Occipital lobe (tissue), 3 donors: ENCODE data around the gene IQCE. TPM values are rescaled to one million over a fixed set of nuclear protein-coding genes. Genes with fewer than 3 reads are reported as not detected.

Source experiments
- DNase-seq: peaks from one replicate; lab custom pipeline; 2025; lab: John Stamatoyannopoulos, UW
- small RNA-seq: library from RNA; depleted of rRNA; stranded (forward); fragments of <200 nt; gene quantifications from one replicate; pipeline ENCODE3, GENCODE V24; 2014
- total RNA-seq: library from RNA; depleted of rRNA; stranded (reverse); fragments of >200 nt; gene quantifications from one replicate; pipeline ENCODE4 v1.2.3, GENCODE V29; 2014

The IQCE gene
- total RNA-seq, 1 donor from 2014 or later, result 22.3 TPM

DNA sequence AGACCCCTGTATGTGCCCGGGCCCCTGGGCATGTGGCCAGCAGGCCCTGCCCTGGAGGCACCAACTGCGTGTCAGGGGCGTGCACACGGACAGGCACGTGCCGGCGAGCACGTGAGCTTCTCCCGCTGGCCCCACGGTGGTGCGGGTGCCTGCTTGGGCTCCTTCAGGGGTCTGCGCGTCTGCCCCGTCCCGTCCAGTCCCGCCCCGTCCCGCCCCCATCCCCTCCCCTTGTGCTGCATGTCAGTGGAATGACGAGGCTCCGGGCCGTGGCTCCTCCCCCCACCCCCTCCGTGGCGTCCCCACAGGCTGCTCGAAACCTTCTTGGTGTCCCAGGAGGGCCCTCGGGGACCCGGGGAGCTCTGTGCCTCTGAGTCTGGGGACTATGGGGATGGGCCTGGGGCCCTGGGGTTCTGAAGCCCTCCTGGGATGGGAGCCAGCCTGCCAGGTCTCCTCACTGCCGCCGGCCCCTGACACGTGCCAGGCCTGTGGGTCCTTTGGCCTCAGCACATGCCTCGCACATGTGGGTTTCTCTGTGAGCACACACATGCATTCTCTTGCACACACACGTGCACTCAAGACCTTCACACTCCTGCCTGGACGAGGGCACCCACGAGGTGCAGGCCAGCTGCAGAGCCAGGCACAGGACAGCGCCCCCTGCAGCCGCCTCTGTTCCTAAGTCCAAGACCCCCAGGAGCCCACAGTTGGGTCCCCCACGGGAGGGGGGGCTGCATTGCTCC, 101.7 kb downstream of the IQCE start:
- DNase-seq, result no peak

GRCh38 chr7:2661096-2661449, 102.3 kb downstream of the IQCE start:
- DNase-seq, result no peak

DNA sequence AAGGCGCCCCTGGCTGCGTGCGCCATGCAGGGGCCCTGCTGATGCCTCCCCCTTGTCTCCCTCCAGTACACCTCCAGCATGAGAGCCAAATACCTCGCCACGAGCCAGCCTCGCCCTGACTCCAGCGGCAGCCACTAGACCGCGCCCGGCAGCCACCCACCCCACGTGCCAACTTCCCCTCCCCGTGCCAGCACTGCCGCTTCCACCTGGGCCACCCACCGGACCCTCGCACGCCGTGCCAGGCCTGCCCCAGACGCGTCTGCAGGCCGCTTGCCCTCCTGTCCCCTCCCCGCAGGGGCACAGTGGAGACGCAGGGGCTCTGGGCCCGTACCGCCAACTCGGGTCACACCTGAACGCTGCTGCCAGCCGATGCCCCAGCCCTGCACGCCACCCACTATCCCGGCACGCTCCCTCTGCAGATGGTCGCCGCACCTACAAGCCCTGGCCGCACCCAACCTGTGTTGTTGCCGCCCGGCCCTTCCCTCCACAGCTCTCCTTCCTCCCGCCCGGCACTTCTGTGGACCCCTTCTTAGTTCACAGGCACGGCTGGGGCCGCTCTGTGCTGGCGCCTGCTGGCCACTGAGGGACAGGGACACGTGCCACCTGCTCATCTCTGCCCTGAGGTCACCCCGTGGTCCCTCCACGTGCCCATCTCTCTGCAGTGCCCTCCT, 103.0 kb downstream of the IQCE start:
- no peak for DNase-seq

GRCh38 chr7:2662273-2663120, 103.7 kb downstream of the IQCE start:
- DNase-seq, result no peak

GRCh38 chr7:2663121-2663886, 104.5 kb downstream of the IQCE start:
- DNase-seq, result no peak

GRCh38 chr7:2663960-2664359, 105.2 kb downstream of the IQCE start:
- DNase-seq, result no peak

Small RNA genes within 50 kb of the gene (small RNA-seq; reads per million reads assigned to genes)
- gene MIR4648, result not detected

Other genes with a start within 250 kb of the IQCE start
- 13.4 TPM for gene SNX8, start 244.5 kb upstream of the IQCE start, total RNA-seq
- gene EIF3B, start 204.2 kb upstream of the IQCE start, total RNA-seq, result 63.0 TPM
- 1.9 TPM for gene CHST12, start 155.4 kb upstream of the IQCE start, total RNA-seq
- gene GRIFIN, start 82.6 kb upstream of the IQCE start, total RNA-seq, result not detected
- 8.7 TPM for gene LFNG, start 39.2 kb upstream of the IQCE start, total RNA-seq
- gene BRAT1, start 3.5 kb upstream of the IQCE start, total RNA-seq, result 15.6 TPM
- gene TTYH3, start 73.0 kb downstream of the IQCE start, total RNA-seq, result 31.5 TPM
- 2.2 TPM for gene AMZ1, start 129.2 kb downstream of the IQCE start, total RNA-seq